Measurements from ENCODE around the gene KRTAP10-4. TPM values are rescaled to one million over a fixed set of nuclear protein-coding genes. Genes with fewer than 3 reads are reported as not detected.
A peak's percentile ranks its signal among the peaks of the same experiment; 100 is the strongest.
"Not testable (repeated sequence)": the region's sequence is repeated elsewhere in the genome, so short reads cannot be mapped to it uniquely, and the experiment has no call there.

Gene KRTAP10-4
- total and polyA plus RNA-seq, 4 donors = not detected

DNA sequence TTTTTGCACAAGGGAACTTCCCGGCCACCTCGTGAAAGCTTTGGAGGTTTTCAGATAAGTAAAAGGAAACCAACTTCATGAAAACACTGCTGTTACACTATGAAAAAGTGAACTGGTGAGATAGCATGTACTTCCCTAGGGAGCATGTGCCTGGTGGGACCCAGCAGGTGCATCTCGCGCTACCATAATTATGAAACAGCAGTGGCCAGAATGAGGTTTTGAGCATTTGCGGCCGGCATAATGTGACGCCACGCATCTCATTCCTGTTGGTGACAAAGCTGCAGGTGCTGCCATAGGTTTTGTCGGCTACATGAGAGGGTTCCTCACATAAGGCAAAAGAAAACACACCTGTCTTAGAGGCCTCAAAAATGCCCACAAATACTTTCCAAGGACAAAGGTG lies 16.6 kb upstream of the KRTAP10-4 start:
- H3K9me3 ChIP-seq (ENCODE audit: control insufficient read depth in 4 of 4, low read length in 3 of 4) = no peaks in the 10 kb centered on the region
- no peaks in the 10 kb centered on the region for H3K36me3 ChIP-seq (ENCODE audit: control insufficient read depth in 4 of 4, insufficient read depth in 3 of 4, low read depth in 1 of 4, low read length in 3 of 4)
- 78% methylated on average over 9 of the region's 9 CpGs for WGBS
- peak; percentile 19 for DNase-seq (ENCODE audit: low spot score)
- H3K27ac ChIP-seq (ENCODE audit: low read depth in 1 of 2, low read length in 2 of 2) = no peak overlapping the region
- H3K9ac ChIP-seq (ENCODE audit: low read depth in 1 of 2, low read length in 2 of 2) = no peak overlapping the region
- no peak overlapping the region for H3K4me3 ChIP-seq (ENCODE audit: low read depth in 1 of 3, low read length in 3 of 3)
- peaks cover 0 to 4% (median 0%) of the 10 kb centered on the region in 4 donors for H3K4me1 ChIP-seq (ENCODE audit: control insufficient read depth in 4 of 4, insufficient read depth in 4 of 4, low read length in 3 of 4)
- TF ChIP-seq FOXA2 (IDR thresholded peaks at IDR 0.05) (no peak), FOXA1 (IDR thresholded peaks at IDR 0.05) (no peak), ATF3 (IDR thresholded peaks at IDR 0.05) (no peak)
- TF ChIP-seq, protein P1, sequence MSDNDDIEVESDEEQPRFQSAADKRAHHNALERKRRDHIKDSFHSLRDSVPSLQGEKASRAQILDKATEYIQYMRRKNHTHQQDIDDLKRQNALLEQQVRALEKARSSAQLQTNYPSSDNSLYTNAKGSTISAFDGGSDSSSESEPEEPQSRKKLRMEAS (IDR thresholded peaks at IDR 0.05) = no peak
- no peaks in the 10 kb centered on the region for H3K27me3 ChIP-seq (ENCODE audit: control insufficient read depth in 4 of 4, insufficient read depth in 4 of 4, low read length in 3 of 4)

GRCh38 chr21:44557491-44558328 lies 15.8 kb upstream of the KRTAP10-4 start:
- no peaks in the 10 kb centered on the region for H3K9me3 ChIP-seq (ENCODE audit: control insufficient read depth in 4 of 4, low read length in 3 of 4)
- WGBS = 50% methylated on average over 30 of the region's 30 CpGs
- H3K36me3 ChIP-seq (ENCODE audit: control insufficient read depth in 4 of 4, insufficient read depth in 3 of 4, low read depth in 1 of 4, low read length in 3 of 4) = no peaks in the 10 kb centered on the region
- H3K27me3 ChIP-seq (ENCODE audit: control insufficient read depth in 4 of 4, insufficient read depth in 4 of 4, low read length in 3 of 4) = no peaks in the 10 kb centered on the region
- no peak overlapping the region for H3K27ac ChIP-seq (ENCODE audit: low read depth in 1 of 2, low read length in 2 of 2)
- H3K9ac ChIP-seq (ENCODE audit: low read depth in 1 of 2, low read length in 2 of 2) = no peak overlapping the region
- peaks cover 0 to 4% (median 0%) of the 10 kb centered on the region in 4 donors for H3K4me1 ChIP-seq (ENCODE audit: control insufficient read depth in 4 of 4, insufficient read depth in 4 of 4, low read length in 3 of 4)
- TF ChIP-seq SP1 (IDR thresholded peaks at IDR 0.05) (no peak), JUND (IDR thresholded peaks at IDR 0.05) (no peak)
- DNase-seq (ENCODE audit: low spot score) = peak; percentile 31
- H3K4me3 ChIP-seq (ENCODE audit: low read depth in 1 of 3, low read length in 3 of 3) = no peak overlapping the region

GRCh38 chr21:44558329-44558675 lies 15.2 kb upstream of the KRTAP10-4 start:
- DNase-seq (ENCODE audit: low spot score); H3K9ac ChIP-seq (ENCODE audit: low read depth in 1 of 2, low read length in 2 of 2); H3K9me3 ChIP-seq (ENCODE audit: control insufficient read depth in 4 of 4, low read length in 3 of 4); H3K4me1 ChIP-seq (ENCODE audit: control insufficient read depth in 4 of 4, insufficient read depth in 4 of 4, low read length in 3 of 4); H3K36me3 ChIP-seq (ENCODE audit: control insufficient read depth in 4 of 4, insufficient read depth in 3 of 4, low read depth in 1 of 4, low read length in 3 of 4); H3K27me3 ChIP-seq (ENCODE audit: control insufficient read depth in 4 of 4, insufficient read depth in 4 of 4, low read length in 3 of 4); H3K4me3 ChIP-seq (ENCODE audit: low read depth in 1 of 3, low read length in 3 of 3); H3K27ac ChIP-seq (ENCODE audit: low read depth in 1 of 2, low read length in 2 of 2): not testable (repeated sequence)
- WGBS = 77% methylated on average over 10 of the region's 10 CpGs

- no peak within 1 kb of the TSS for H3K9ac ChIP-seq (ENCODE audit: low read depth in 1 of 2, low read length in 2 of 2)
- peaks cover 0 to 4% (median 0%) of the 10 kb centered on the region in 4 donors for H3K4me1 ChIP-seq (ENCODE audit: control insufficient read depth in 4 of 4, insufficient read depth in 4 of 4, low read length in 3 of 4)
- no peaks in the 10 kb centered on the region for H3K9me3 ChIP-seq (ENCODE audit: control insufficient read depth in 4 of 4, low read length in 3 of 4)
- no peak within 1 kb of the TSS for H3K27ac ChIP-seq (ENCODE audit: low read depth in 1 of 2, low read length in 2 of 2)
- no peak within 1 kb of the TSS for H3K4me3 ChIP-seq (ENCODE audit: low read depth in 1 of 3, low read length in 3 of 3)
- 74% methylated on average over 5 of the region's 5 CpGs for WGBS
- no peaks in the 10 kb centered on the region for H3K36me3 ChIP-seq (ENCODE audit: control insufficient read depth in 4 of 4, insufficient read depth in 3 of 4, low read depth in 1 of 4, low read length in 3 of 4)
- DNase-seq (ENCODE audit: low spot score) = peak; percentile 19
- no peaks in the 10 kb centered on the region for H3K27me3 ChIP-seq (ENCODE audit: control insufficient read depth in 4 of 4, insufficient read depth in 4 of 4, low read length in 3 of 4)
- no peak for TF ChIP-seq GABPA (IDR thresholded peaks at IDR 0.05 in 1 of 2, conservative IDR thresholded peaks at IDR 0.05 in 1 of 2)
- TF ChIP-seq, protein P1 (IDR thresholded peaks at IDR 0.05) = no peak
- TF ChIP-seq RAD21 (IDR thresholded peaks at IDR 0.05) = no peak
- TF ChIP-seq YY1 (IDR thresholded peaks at IDR 0.05) = no peak
- TF ChIP-seq RXRA (IDR thresholded peaks at IDR 0.05) = no peak
- no peak for TF ChIP-seq NR2F2 (IDR thresholded peaks at IDR 0.05)
- TF ChIP-seq SP1 (IDR thresholded peaks at IDR 0.05) = no peak
- no peak for TF ChIP-seq REST (IDR thresholded peaks at IDR 0.05)
- no peak for TF ChIP-seq FOXA1 (IDR thresholded peaks at IDR 0.05)
- TF ChIP-seq, protein P2, sequence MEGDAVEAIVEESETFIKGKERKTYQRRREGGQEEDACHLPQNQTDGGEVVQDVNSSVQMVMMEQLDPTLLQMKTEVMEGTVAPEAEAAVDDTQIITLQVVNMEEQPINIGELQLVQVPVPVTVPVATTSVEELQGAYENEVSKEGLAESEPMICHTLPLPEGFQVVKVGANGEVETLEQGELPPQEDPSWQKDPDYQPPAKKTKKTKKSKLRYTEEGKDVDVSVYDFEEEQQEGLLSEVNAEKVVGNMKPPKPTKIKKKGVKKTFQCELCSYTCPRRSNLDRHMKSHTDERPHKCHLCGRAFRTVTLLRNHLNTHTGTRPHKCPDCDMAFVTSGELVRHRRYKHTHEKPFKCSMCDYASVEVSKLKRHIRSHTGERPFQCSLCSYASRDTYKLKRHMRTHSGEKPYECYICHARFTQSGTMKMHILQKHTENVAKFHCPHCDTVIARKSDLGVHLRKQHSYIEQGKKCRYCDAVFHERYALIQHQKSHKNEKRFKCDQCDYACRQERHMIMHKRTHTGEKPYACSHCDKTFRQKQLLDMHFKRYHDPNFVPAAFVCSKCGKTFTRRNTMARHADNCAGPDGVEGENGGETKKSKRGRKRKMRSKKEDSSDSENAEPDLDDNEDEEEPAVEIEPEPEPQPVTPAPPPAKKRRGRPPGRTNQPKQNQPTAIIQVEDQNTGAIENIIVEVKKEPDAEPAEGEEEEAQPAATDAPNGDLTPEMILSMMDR (IDR thresholded peaks at IDR 0.05; ENCODE audit: low read depth, low read length, missing input control) = no peak
- no peak for TF ChIP-seq JUND (IDR thresholded peaks at IDR 0.05)
- TF ChIP-seq ZBTB33 (IDR thresholded peaks at IDR 0.05) = no peak
These were observed 14.8 kb upstream of the KRTAP10-4 start, which contains the start of gene KRTAP10-3 for GRCh38 chr21:44558695-44559094. KRTAP10-3 (minus strand) TSS chr21:44558795; CDS start chr21:44558715, 80 bp downstream.
